Activated CD8-positive, alpha-beta memory T cell treated with anti-CD3 and anti-CD28 coated beads, Interleukin-2, amount 50 U/mL, for 4 hours (primary cell): ENCODE measurements around the gene FALEC.
"Not testable (repeated sequence)": the region's sequence is repeated elsewhere in the genome, so short reads cannot be mapped to it uniquely, and the experiment has no call there.

Source experiments
- DNase-seq: peaks from one replicate; pipeline ENCODE4 v3.0.0-alpha.2; 2020

The FALEC gene

GRCh38 chr1:150576794-150577556 is 61.4 kb downstream of the FALEC start:
- DNase-seq: no peak

- DNase-seq: no peak
Observed at GRCh38 chr1:150577557-150578271, 62.2 kb downstream of the FALEC start.

GRCh38 chr1:150578272-150579109 is 62.9 kb downstream of the FALEC start:
- peak; percentile 47 for DNase-seq

- DNase-seq: peak; percentile 82
Observed at GRCh38 chr1:150579110-150579944, 63.8 kb downstream of the FALEC start, which contains the start of gene MCL1. Gene MCL1, minus strand, starts transcription at chr1:150579610. Its CDS starts 80 bp downstream, at chr1:150579530.

GRCh38 chr1:150579945-150580642 is 64.5 kb downstream of the FALEC start:
- no peak for DNase-seq

GRCh38 chr1:150580966-150581365 is 65.4 kb downstream of the FALEC start:
- DNase-seq: not testable (repeated sequence)

GRCh38 chr1:150581437-150581836 is 65.9 kb downstream of the FALEC start:
- not testable (repeated sequence) for DNase-seq

- not testable (repeated sequence) for DNase-seq
Observed at GRCh38 chr1:150581962-150582361, 66.4 kb downstream of the FALEC start.

GRCh38 chr1:150582371-150582770 is 66.8 kb downstream of the FALEC start:
- DNase-seq: no peak
